Effector CD4-positive, alpha-beta T cell (primary cell): Measurements from ENCODE around the gene LBP.
"Not testable (repeated sequence)": the region's sequence is repeated elsewhere in the genome, so short reads cannot be mapped to it uniquely, and the experiment has no call there.

ENCODE experiments used
- DNase-seq: peaks from one replicate; pipeline ENCODE4 v3.0.0-alpha.2; 2020

Gene LBP

GRCh38 chr20:38402089-38402488, 55.8 kb downstream of the LBP start:
- DNase-seq, result no peak

GRCh38 chr20:38402816-38403215, 56.5 kb downstream of the LBP start:
- no peak for DNase-seq

GRCh38 chr20:38404016-38404415, 57.7 kb downstream of the LBP start:
- no peak for DNase-seq

GRCh38 chr20:38405132-38405531, 58.9 kb downstream of the LBP start:
- no peak for DNase-seq

GRCh38 chr20:38406476-38406875, 60.2 kb downstream of the LBP start:
- DNase-seq, result no peak

GRCh38 chr20:38407321-38407720, 61.0 kb downstream of the LBP start:
- no peak for DNase-seq

GRCh38 chr20:38407822-38408221, 61.5 kb downstream of the LBP start:
- not testable (repeated sequence) for DNase-seq

GRCh38 chr20:38412877-38413577, 66.7 kb downstream of the LBP start:
- no peak for DNase-seq

GRCh38 chr20:38414769-38415450, 68.6 kb downstream of the LBP start:
- DNase-seq, result no peak

GRCh38 chr20:38418509-38419204, 72.4 kb downstream of the LBP start:
- DNase-seq, result no peak

- no peak for DNase-seq
These were observed 74.3 kb downstream of the LBP start for GRCh38 chr20:38420388-38421085.

- no peak for DNase-seq
These were observed 75.6 kb downstream of the LBP start for GRCh38 chr20:38421915-38422314.

GRCh38 chr20:38423541-38423940, 77.3 kb downstream of the LBP start:
- DNase-seq, result no peak

- DNase-seq, result no peak
These were observed 78.1 kb downstream of the LBP start for GRCh38 chr20:38424401-38424800.

GRCh38 chr20:38426006-38426897, 80.0 kb downstream of the LBP start:
- DNase-seq, result no peak
